A673 (cell line): Measurements from ENCODE around the gene CAMK2A. TPM values are rescaled to one million over a fixed set of nuclear protein-coding genes. Genes with fewer than 3 reads are reported as not detected.

Experiments
- BruUV-seq: library from RNA; stranded (reverse); fragments of 400-500 nt; replicated peaks from 2 replicates; lab custom pipeline; 2021; lab: Mats Ljungman, UMichigan
- CTCF ChIA-PET: fragments of 300-600 bp; sonication (Branson Sonifier 250); formaldehyde crosslinking; loops from one replicate; lab custom pipeline; 2022; ENCODE audit warnings: antibody characterized with exemption; lab: Charles Lee
- POLR2A ChIA-PET: fragments of 300-600 bp; sonication (Branson Sonifier 250); formaldehyde crosslinking; loops from one replicate; lab custom pipeline; 2022; ENCODE audit warnings: antibody characterized with exemption; ENCODE audit not compliant: low non-redundant PET; lab: Charles Lee
- DNase-seq: peaks from one replicate; pipeline ENCODE4 v3.0.0-alpha.2; 2015; ENCODE audit warnings: low spot score
- H3K27ac ChIP-seq: fragments of 200-600 bp; sonication (generic); 2 replicates; pipeline ENCODE4 v1.5.1; 2016; ENCODE audit warnings: mixed run types, low read depth, mild to moderate bottlenecking, mixed read lengths, antibody characterized with exemption, low read length; ENCODE audit not compliant: poor library complexity, severe bottlenecking
- H3K27me3 ChIP-seq: fragments of 200-600 bp; sonication (generic); replicated peaks from 2 replicates; pipeline ENCODE4 v1.6.1; 2017; ENCODE audit warnings: mixed run types, low read depth, mild to moderate bottlenecking, mixed read lengths, antibody characterized with exemption, low read length; ENCODE audit not compliant: insufficient read depth, poor library complexity
- H3K36me3 ChIP-seq: fragments of 200-600 bp; sonication (generic); 2 replicates; pipeline ENCODE4 v1.6.1; 2016; ENCODE audit warnings: mixed run types, mild to moderate bottlenecking, mixed read lengths, antibody characterized with exemption, low read length; ENCODE audit not compliant: insufficient read depth, poor library complexity, severe bottlenecking
- H3K4me1 ChIP-seq: fragments of 200-600 bp; sonication (generic); 2 replicates; pipeline ENCODE4 v1.6.1; 2017; ENCODE audit warnings: mixed run types, mild to moderate bottlenecking, mixed read lengths, antibody characterized with exemption, low read length; ENCODE audit not compliant: insufficient read depth, poor library complexity, severe bottlenecking
- H3K4me3 ChIP-seq: fragments of 200-600 bp; sonication (generic); 2 replicates; pipeline ENCODE4 v1.5.1; 2016; ENCODE audit warnings: low read depth, mixed run types, mild to moderate bottlenecking, mixed read lengths, low read length; ENCODE audit not compliant: poor library complexity, severe bottlenecking
- H3K9me3 ChIP-seq: fragments of 200-600 bp; sonication (generic); 2 replicates; pipeline ENCODE4 v1.6.1; 2016; ENCODE audit warnings: mixed run types, low read depth, mild to moderate bottlenecking, mixed read lengths, antibody characterized with exemption, low read length; ENCODE audit not compliant: poor library complexity, severe bottlenecking
- CTCF ChIP-seq: fragments of 300-800, 200-600 bp; sonication (generic); conservative IDR thresholded peaks from 2 replicates; pipeline ENCODE4 v1.5.1; 2017; ENCODE audit warnings: low read depth, mild to moderate bottlenecking, antibody characterized with exemption, low read length, moderate library complexity, mixed read lengths
- EZH2 ChIP-seq: fragments of 200-600 bp; sonication (generic); IDR thresholded peaks from 2 replicates; pipeline ENCODE4 v1.6.1; 2017; ENCODE audit warnings: borderline replicate concordance, low read depth, mild to moderate bottlenecking, mixed read lengths, antibody characterized with exemption, low read length; ENCODE audit not compliant: poor library complexity, severe bottlenecking
- intact Hi-C: fragments of 100-400 bp; cut with micrococcal nuclease; formaldehyde crosslinking; loops from one replicate; pipeline ENCODE4 v1.10.0; 2022; ENCODE audit not compliant: unreplicated experiment
- total RNA-seq: library from RNA; stranded (reverse); gene quantifications from 2 replicates; pipeline ENCODE4 v1.2.3, GENCODE V29; 2021

The CAMK2A gene
- total RNA-seq, 1 experiment from 2014 or later: not detected

- no peaks in the 10 kb centered on the region for H3K9me3 ChIP-seq
- no peak for TF ChIP-seq CTCF
- TF ChIP-seq EZH2: no peak
- H3K27me3 ChIP-seq: no peaks in the 10 kb centered on the region
- BruUV-seq: no TSS peak
- POLR2A ChIA-PET: no interaction called here
- no peak overlapping the region for H3K4me3 ChIP-seq
- intact Hi-C loops: no loop called here
- H3K36me3 ChIP-seq: no peaks in the 10 kb centered on the region
- no peak for DNase-seq
- CTCF ChIA-PET: no interaction called here
- H3K27ac ChIP-seq: no peak overlapping the region
- H3K4me1 ChIP-seq: peaks cover 26% of the 10 kb centered on the region
Measured at GRCh38 chr5:150300496-150301169, 11.1 kb upstream of the CAMK2A start.

GRCh38 chr5:150299571-150300327 is 10.2 kb upstream of the CAMK2A start:
- ChIA-PET POLR2A (no interaction called here), CTCF (no interaction called here)
- no peak for DNase-seq
- BruUV-seq: no TSS peak
- no peaks in the 10 kb centered on the region for H3K27me3 ChIP-seq
- H3K4me1 ChIP-seq: peaks cover 30% of the 10 kb centered on the region
- no peak overlapping the region for H3K27ac ChIP-seq
- H3K36me3 ChIP-seq: no peaks in the 10 kb centered on the region
- no peaks in the 10 kb centered on the region for H3K9me3 ChIP-seq
- TF ChIP-seq CTCF (no peak), EZH2 (no peak)
- no peak overlapping the region for H3K4me3 ChIP-seq
- intact Hi-C loops: no loop called here

GRCh38 chr5:150298701-150299451 is 9.3 kb upstream of the CAMK2A start:
- Histone ChIP-seq H3K4me1 (peaks cover 33% of the 10 kb centered on the region), H3K27me3 (no peaks in the 10 kb centered on the region), H3K27ac (no peak overlapping the region), H3K36me3 (no peaks in the 10 kb centered on the region), H3K4me3 (no peak overlapping the region), H3K9me3 (no peaks in the 10 kb centered on the region)
- ChIA-PET CTCF (no interaction called here), POLR2A (no interaction called here)
- BruUV-seq: no TSS peak
- TF ChIP-seq CTCF: no peak
- no peak for TF ChIP-seq EZH2
- intact Hi-C loops: no loop called here
- DNase-seq: peak; percentile 77
